GM23248 (cell line): ENCODE data around the gene MAML3.

Source experiments
- EZH2 ChIP-seq: fragments of 200-600 bp; sonication (generic); IDR thresholded peaks from 2 replicates; pipeline ENCODE4 v1.6.1; 2018; ENCODE audit warnings: antibody characterized with exemption, mild to moderate bottlenecking; ENCODE audit not compliant: insufficient read depth, poor library complexity, severe bottlenecking
- EZH2phosphoT487 ChIP-seq: fragments of 200-600 bp; sonication (generic); IDR thresholded peaks from 2 replicates; pipeline ENCODE4 v1.6.1; 2018; ENCODE audit warnings: antibody characterized with exemption, moderate library complexity, mild to moderate bottlenecking, low read depth; ENCODE audit not compliant: insufficient read depth

- no peak for TF ChIP-seq EZH2phosphoT487
- TF ChIP-seq EZH2 = no peak
Observed at GRCh38 chr4:139785356-139785755, 368.6 kb downstream of the MAML3 start.
